ENCODE data around the gene CAV2. TPM values are rescaled to one million over a fixed set of nuclear protein-coding genes. Genes with fewer than 3 reads are reported as not detected.

Gene CAV2
- total and polyA plus RNA-seq, 9 of the 15 experiments (the other 6 are each of a cell fraction or from before 2014, with no cell fraction given) = 16.1 to 137 (median 38.3) TPM

DNA sequence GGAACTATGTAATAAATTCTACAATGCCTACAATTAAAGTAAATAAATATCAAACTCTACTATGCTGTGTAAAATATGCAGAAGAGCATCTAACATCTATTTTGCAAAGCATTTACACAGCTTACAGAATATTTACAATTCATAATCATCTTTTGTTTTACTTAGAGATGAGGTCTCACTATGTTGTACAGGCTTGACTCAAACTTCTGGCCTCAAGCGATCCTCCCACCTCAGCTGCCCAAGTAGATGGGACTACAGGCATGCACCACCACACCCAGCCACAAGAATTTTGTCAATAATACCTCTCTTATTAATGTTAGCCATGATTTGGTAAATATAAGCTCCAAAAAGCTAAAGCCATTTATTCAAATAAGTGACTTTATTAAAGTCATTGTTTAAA, 21.9 kb upstream of the CAV2 start (continued):
- TF ChIP-seq, protein P1, sequence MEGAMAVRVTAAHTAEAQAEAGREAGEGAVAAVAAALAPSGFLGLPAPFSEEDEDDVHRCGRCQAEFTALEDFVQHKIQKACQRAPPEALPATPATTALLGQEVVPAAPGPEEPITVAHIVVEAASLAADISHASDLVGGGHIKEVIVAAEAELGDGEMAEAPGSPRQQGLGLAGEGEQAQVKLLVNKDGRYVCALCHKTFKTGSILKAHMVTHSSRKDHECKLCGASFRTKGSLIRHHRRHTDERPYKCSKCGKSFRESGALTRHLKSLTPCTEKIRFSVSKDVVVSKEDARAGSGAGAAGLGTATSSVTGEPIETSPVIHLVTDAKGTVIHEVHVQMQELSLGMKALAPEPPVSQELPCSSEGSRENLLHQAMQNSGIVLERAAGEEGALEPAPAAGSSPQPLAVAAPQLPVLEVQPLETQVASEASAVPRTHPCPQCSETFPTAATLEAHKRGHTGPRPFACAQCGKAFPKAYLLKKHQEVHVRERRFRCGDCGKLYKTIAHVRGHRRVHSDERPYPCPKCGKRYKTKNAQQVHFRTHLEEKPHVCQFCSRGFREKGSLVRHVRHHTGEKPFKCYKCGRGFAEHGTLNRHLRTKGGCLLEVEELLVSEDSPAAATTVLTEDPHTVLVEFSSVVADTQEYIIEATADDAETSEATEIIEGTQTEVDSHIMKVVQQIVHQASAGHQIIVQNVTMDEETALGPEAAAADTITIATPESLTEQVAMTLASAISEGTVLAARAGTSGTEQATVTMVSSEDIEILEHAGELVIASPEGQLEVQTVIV (CRISPR knock-in tag; IDR thresholded peaks at IDR 0.05; ENCODE audit: borderline replicate concordance) = no peak
- TF ChIP-seq WHSC1 (IDR thresholded peaks at IDR 0.05; ENCODE audit: low read length) (no peak), FUS (optimal IDR thresholded peaks at IDR 0.05; ENCODE audit: low read depth, low read length) (no peak), CHD1 (IDR thresholded peaks at IDR 0.05; ENCODE audit: low read length) (no peak), EP400 (IDR thresholded peaks at IDR 0.05) (no peak)

DNA sequence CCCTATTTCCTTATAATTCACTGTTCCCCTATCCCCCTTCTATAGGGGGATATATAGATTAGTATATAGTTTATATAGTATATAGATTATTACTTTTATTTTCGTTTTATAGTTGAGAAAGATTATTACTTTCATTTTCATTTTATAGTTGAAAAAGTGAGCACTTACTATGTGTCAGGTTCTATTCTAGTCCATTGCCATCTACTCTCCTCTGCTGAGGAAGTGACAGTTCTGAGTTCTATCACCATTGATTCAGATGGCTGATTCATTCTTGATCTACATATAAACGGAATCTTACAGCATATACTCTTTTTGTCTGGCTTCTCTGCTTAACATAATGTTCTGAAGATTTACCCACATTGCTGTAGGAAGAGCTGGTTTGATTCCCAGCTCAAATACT, 20.7 kb upstream of the CAV2 start:
- in situ Hi-C loops (cut with MboI) = no loop called here
- no peak overlapping the region for H3K9ac ChIP-seq (ENCODE audit: insufficient read depth in 1 of 2, low read depth in 2 of 2, low read length in 2 of 2)
- no TSS peak for BruUV-seq (replicated peaks)
- H3K9me1 ChIP-seq (ENCODE audit: control insufficient read depth, insufficient read depth, low read length) = no peaks in the 10 kb centered on the region
- FAIRE-seq (no peak), ATAC-seq (no peak), DNase-seq (ENCODE audit: extremely low read depth in 1 of 4, low spot score in 3 of 4) (no peak)
- H2AFZ ChIP-seq (ENCODE audit: low read depth, low read length) = no peak overlapping the region
- H3K79me2 ChIP-seq (ENCODE audit: control insufficient read depth, insufficient read depth, low read length) = no peaks in the 10 kb centered on the region
- 4% methylated on average over 2 of the region's 2 CpGs for WGBS (ENCODE audit: insufficient coverage, low coverage, missing lambda C conversion rate)
- no peak overlapping the region for H3K27ac ChIP-seq (ENCODE audit: extremely low read depth, low read depth, low read length)
- TF ChIP-seq KDM1A (IDR thresholded peaks at IDR 0.05) (0 out of 4 replicates have a peak, but pooled peaks of 1 of the 2 experiments have one; percentile 9), FOSL1 (tag; conservative IDR thresholded peaks at IDR 0.05) (0 out of 2 replicates have a peak, but pooled peaks have one; percentile 13), ZNF174 (CRISPR knock-in tag; IDR thresholded peaks at IDR 0.05) (no peak), ADNP (tag; IDR thresholded peaks at IDR 0.05) (peak; percentile 32; the same call in 1 of the 2 replicates), MAFG (tag; conservative IDR thresholded peaks at IDR 0.05) (no peak), RBM25 (IDR thresholded peaks at IDR 0.05; ENCODE audit: low read depth, low read length, severe bottlenecking) (peak; percentile 48), SIN3A (IDR thresholded peaks at IDR 0.05; ENCODE audit: borderline replicate concordance in 2 of 2, control insufficient read depth in 1 of 2, low read depth in 2 of 2, low read length in 2 of 2) (no peak)
- TF ChIP-seq, protein P2, sequence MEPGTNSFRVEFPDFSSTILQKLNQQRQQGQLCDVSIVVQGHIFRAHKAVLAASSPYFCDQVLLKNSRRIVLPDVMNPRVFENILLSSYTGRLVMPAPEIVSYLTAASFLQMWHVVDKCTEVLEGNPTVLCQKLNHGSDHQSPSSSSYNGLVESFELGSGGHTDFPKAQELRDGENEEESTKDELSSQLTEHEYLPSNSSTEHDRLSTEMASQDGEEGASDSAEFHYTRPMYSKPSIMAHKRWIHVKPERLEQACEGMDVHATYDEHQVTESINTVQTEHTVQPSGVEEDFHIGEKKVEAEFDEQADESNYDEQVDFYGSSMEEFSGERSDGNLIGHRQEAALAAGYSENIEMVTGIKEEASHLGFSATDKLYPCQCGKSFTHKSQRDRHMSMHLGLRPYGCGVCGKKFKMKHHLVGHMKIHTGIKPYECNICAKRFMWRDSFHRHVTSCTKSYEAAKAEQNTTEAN (CRISPR knock-in tag; IDR thresholded peaks at IDR 0.05) = no peak
- H3K4me1 ChIP-seq (replicated peaks in 1 of 2; ENCODE audit: control insufficient read depth in 2 of 2, insufficient read depth in 2 of 2, low read length in 2 of 2) = no peaks in the 10 kb centered on the region
- H3K9me3 ChIP-seq (replicated peaks; ENCODE audit: control insufficient read depth, insufficient read depth, low read depth, low read length) = no peaks in the 10 kb centered on the region
- ChIA-PET POLR2A (interaction anchor here (0.6 to 1.6 kb wide), 2 partner anchors 14 to 25 kb away, joined by 3 read pairs; no protein-coding TSS in a partner anchor), CTCF (ENCODE audit: low intra/inter-chr PET ratio) (no interaction called here)
- no peaks in the 10 kb centered on the region for H3K27me3 ChIP-seq (ENCODE audit: control insufficient read depth in 2 of 2, insufficient read depth in 2 of 2, low read length in 2 of 2)
- intact Hi-C loops (cut with micrococcal nuclease) = no loop called here
- H3K36me3 ChIP-seq (ENCODE audit: control insufficient read depth, insufficient read depth, low read length) = no peaks in the 10 kb centered on the region
- no peaks in the 10 kb centered on the region for H4K20me1 ChIP-seq (replicated peaks; ENCODE audit: control insufficient read depth, insufficient read depth, low read length)
- no peak overlapping the region for H3K4me2 ChIP-seq (ENCODE audit: insufficient read depth, low read length)
- no peak overlapping the region for H3K4me3 ChIP-seq

All from K562 (cell line).